PFSK-1 (cell line): Measurements from ENCODE around the gene PRDM16.

Experiments used
- POLR2AphosphoS5 ChIP-seq: IDR thresholded peaks from 2 replicates; pipeline ENCODE4 v1.6.1; 2012; ENCODE audit warnings: low read depth, mild to moderate bottlenecking, control low read depth, low read length, moderate library complexity
- REST ChIP-seq, 2 experiments: IDR thresholded peaks; 2 replicates each; pipeline versions ENCODE4 v1.6.1 to v1.8.0; 2011 to 2012; ENCODE audit warnings: low read depth in 2 of 2, low read length in 2 of 2, control low read depth in 1 of 2, inconsistent platforms in 1 of 2, mild to moderate bottlenecking in 1 of 2, moderate library complexity in 1 of 2; ENCODE audit not compliant: insufficient read depth in 1 of 2
- TAF1 ChIP-seq: IDR thresholded peaks from 2 replicates; pipeline ENCODE4 v1.6.1; 2012; ENCODE audit warnings: low read length, control low read depth, borderline replicate concordance; ENCODE audit not compliant: insufficient read depth

GRCh38 chr1:3467096-3468036 lies 398.4 kb downstream of the PRDM16 start:
- TF ChIP-seq POLR2AphosphoS5 = no peak
- no peak for TF ChIP-seq TAF1
- no peak for TF ChIP-seq REST (IDR thresholded peaks at IDR 0.05; ENCODE audit: insufficient read depth in 1 of 2, low read depth in 2 of 2, low read length in 2 of 2)
